Effector memory CD8-positive, alpha-beta T cell (primary cell): Measurements from ENCODE around the gene TMEM256.

Source experiments
- ATAC-seq: fragments of 150-1000 bp; cut with Tn5 transposase; replicated peaks from 2 replicates; pipeline ENCODE4 v1.10.0; 2021; ENCODE audit warnings: mild to moderate bottlenecking, moderate library complexity
- DNase-seq, 3 experiments: peaks; one replicate each; pipeline ENCODE4 v3.0.0; 2021
- H3K27ac Mint-ChIP-seq, 2 donors: one replicate each; pipeline ENCODE4 v1.8.0; 2022; ENCODE audit warnings: mild to moderate bottlenecking in 2 of 2, mixed read lengths in 2 of 2, moderate library complexity in 2 of 2
- H3K27me3 Mint-ChIP-seq, 2 donors: one replicate each; pipeline ENCODE4 v1.8.0; 2022; ENCODE audit warnings: mixed read lengths in 2 of 2
- H3K36me3 Mint-ChIP-seq: one replicate; pipeline ENCODE4 v1.8.0; 2022; ENCODE audit warnings: mild to moderate bottlenecking, moderate library complexity, mixed read lengths; ENCODE audit not compliant: insufficient read depth
- H3K4me1 Mint-ChIP-seq, 2 donors: one replicate each; pipeline ENCODE4 v1.8.0; 2022; ENCODE audit warnings: low read depth in 2 of 2, mixed read lengths in 2 of 2
- H3K4me3 Mint-ChIP-seq, 2 donors: one replicate each; pipeline ENCODE4 v1.8.0; 2022; ENCODE audit warnings: mild to moderate bottlenecking in 2 of 2, mixed read lengths in 2 of 2, moderate library complexity in 2 of 2
- H3K9me3 Mint-ChIP-seq, 2 donors: one replicate each; pipeline ENCODE4 v1.8.0; 2022; ENCODE audit warnings: mixed read lengths in 2 of 2

TMEM256 gene

DNA sequence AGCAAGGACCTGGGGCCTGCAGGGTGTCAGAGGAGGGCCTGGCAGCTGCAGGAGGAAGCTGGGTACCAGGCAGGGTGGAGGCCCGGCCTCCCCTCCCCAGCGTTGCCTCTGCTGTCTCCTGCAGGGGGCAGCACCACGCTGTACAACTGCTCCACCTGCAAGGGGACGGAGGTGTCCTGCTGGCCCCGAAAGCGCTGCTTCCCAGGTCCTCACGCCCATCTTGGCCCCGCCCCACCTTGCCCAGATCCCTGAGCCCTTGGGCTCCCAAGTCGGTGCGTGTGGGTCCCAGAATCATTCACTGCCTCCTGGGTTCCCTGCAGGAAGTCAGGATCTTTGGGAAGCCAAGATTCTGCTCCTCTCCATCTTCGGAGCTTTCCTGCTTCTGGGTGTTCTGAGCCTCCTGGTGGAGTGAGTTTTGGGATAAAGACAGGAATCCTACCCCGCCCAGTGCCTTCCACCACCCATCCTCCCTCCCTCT, 47.8 kb downstream of the TMEM256 start:
- Mint-ChIP-seq H3K27me3 (no peaks in the 10 kb centered on the region), H3K4me1 (peaks cover 30 to 32% of the 10 kb centered on the region in 2 donors), H3K36me3 (peaks cover 12% of the 10 kb centered on the region), H3K9me3 (no peaks in the 10 kb centered on the region), H3K27ac (peak overlapping the region in 1 of 2 donors; percentile 57), H3K4me3 (no peak overlapping the region)
- DNase-seq (peak; percentile 79 to 82 (median 81)), ATAC-seq (peak; percentile 49)

DNA sequence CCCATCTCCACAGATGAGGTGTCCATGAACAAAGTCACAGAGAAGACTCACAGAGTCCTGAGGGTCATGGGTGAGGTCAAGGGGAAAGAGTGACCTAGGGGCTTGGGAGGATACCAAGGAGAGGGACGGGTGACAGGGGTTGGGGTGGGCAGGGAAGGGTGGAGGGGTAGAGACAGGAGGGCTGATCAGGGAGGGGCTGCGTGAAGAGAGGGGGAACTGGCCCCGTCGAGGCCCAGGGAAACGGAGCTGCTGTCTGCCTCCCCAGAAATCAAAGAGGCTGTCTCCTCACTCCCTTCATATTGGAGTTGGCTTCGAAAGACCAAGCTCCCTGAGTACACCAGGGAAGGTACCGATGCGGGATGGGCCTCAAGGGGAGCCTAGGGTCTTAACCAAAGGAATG, 48.3 kb downstream of the TMEM256 start:
- Mint-ChIP-seq H3K27me3 (no peaks in the 10 kb centered on the region), H3K9me3 (no peaks in the 10 kb centered on the region), H3K36me3 (peaks cover 17% of the 10 kb centered on the region), H3K4me3 (no peak overlapping the region), H3K4me1 (peaks cover 31 to 32% of the 10 kb centered on the region in 2 donors), H3K27ac (peak overlapping the region in 1 of 2 donors; percentile 57)
- DNase-seq = no peak
- ATAC-seq = no peak

DNA sequence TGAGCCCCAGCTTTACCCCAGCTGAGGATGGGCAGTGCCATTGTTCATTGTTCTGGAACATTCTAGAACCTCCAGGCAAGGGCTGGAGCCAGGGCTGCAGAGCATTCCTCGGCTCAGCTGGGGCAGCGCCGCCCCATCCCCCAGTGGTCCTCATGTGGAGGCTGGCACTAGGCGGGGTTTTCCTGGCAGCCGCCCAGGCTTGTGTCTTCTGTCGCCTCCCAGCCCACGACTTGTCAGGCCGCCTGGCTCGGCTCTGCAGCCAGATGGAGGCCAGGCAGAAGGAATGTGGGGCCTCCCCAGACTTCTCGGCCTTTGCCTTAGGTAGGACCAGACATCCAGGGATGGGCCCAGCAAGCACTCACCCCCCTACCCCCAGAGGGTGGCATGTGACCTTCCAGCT, 48.8 kb downstream of the TMEM256 start, which contains the start of gene TMEM95:
Gene TMEM95, plus strand, starts transcription at position 104 of the 400 bp plus-strand sequence. Its CDS starts 49 bp downstream, at position 153.
- H3K27ac Mint-ChIP-seq = peak within 1 kb of the TSS; percentile 63 to 91
- peaks cover 32 to 34% of the 10 kb centered on the region in 2 donors for H3K4me1 Mint-ChIP-seq
- no peaks in the 10 kb centered on the region for H3K27me3 Mint-ChIP-seq
- H3K4me3 Mint-ChIP-seq = peak within 1 kb of the TSS in 1 of 2 donors; percentile 92
- H3K36me3 Mint-ChIP-seq = peaks cover 23% of the 10 kb centered on the region
- no peak for DNase-seq
- H3K9me3 Mint-ChIP-seq = no peaks in the 10 kb centered on the region
- ATAC-seq = no peak

GRCh38 chr17:7354262-7354843, 49.5 kb downstream of the TMEM256 start:
- no peak for DNase-seq
- Mint-ChIP-seq H3K36me3 (peaks cover 29% of the 10 kb centered on the region), H3K4me3 (no peak overlapping the region), H3K27ac (peak overlapping the region; percentile 63 to 91), H3K27me3 (no peaks in the 10 kb centered on the region), H3K4me1 (peaks cover 38% of the 10 kb centered on the region in 2 donors), H3K9me3 (no peaks in the 10 kb centered on the region)
- no peak for ATAC-seq
